Heart left ventricle (tissue), 16 donors: ENCODE measurements around the gene CTSA. TPM values are rescaled to one million over a fixed set of nuclear protein-coding genes. Genes with fewer than 3 reads are reported as not detected.

Source experiments
- ATAC-seq, 4 donors: fragments of 200-7000 bp; cut with Tn5 transposase; one replicate each; pipeline ENCODE4 v1.9.1; 2020 to 2022; ENCODE audit warnings: moderate library complexity in 4 of 4, mild to moderate bottlenecking in 3 of 4, moderate number of reproducible peaks in 1 of 4
- DNase-seq, 5 donors: peaks; one replicate each; pipeline ENCODE4 v3.0.0-alpha.2; 2020
- H3K27ac ChIP-seq, 12 donors: fragments of 200-600 bp; sonication (generic) in 4 of 12; one replicate each; pipeline versions ENCODE4 v1.5.0 to v1.8.0; 2016 to 2022; ENCODE audit warnings: mild to moderate bottlenecking in 2 of 12
- H3K27me3 ChIP-seq, 9 donors: fragments of 200-600 bp; sonication (generic) in 2 of 9; one replicate each; pipeline versions ENCODE4 v1.5.1 to v1.8.0; 2016 to 2022; ENCODE audit warnings: mild to moderate bottlenecking in 3 of 9
- H3K36me3 ChIP-seq, 9 donors: fragments of 200-600 bp; sonication (generic) in 2 of 9; one replicate each; pipeline versions ENCODE4 v1.5.0 to v1.8.0; 2018 to 2022; ENCODE audit warnings: mild to moderate bottlenecking in 2 of 9
- H3K4me1 ChIP-seq, 12 donors: fragments of 200-600 bp; sonication (generic) in 4 of 12; one replicate each; pipeline versions ENCODE4 v1.5.0 to v1.8.0; 2016 to 2022; ENCODE audit warnings: mild to moderate bottlenecking in 3 of 12
- H3K4me3 ChIP-seq, 12 donors: fragments of 200-600 bp; sonication (generic) in 4 of 12; one replicate each; pipeline versions ENCODE4 v1.5.0 to v1.8.0; 2017 to 2022; ENCODE audit warnings: mild to moderate bottlenecking in 9 of 12, moderate library complexity in 4 of 12
- H3K9me3 ChIP-seq, 12 donors: fragments of 200-600 bp; sonication (generic) in 4 of 12; one replicate each; pipeline versions ENCODE4 v1.5.0 to v1.8.0; 2016 to 2022; ENCODE audit warnings: mild to moderate bottlenecking in 1 of 12
- POLR2A ChIP-seq, 2 donors: fragments of 450-650 bp; IDR thresholded peaks; one replicate each; pipeline ENCODE4 v1.6.1; 2017; ENCODE audit warnings: antibody characterized with exemption in 2 of 2, mild to moderate bottlenecking in 2 of 2, moderate library complexity in 2 of 2
- WGBS, 4 donors: extraction: QIAGEN DNeasy Blood & Tissue Kit in 2 of 4; methylation state at CpG; one replicate each; pipeline versions ENCODE4 v1.1.5 to v1.1.7; 2013 to 2018; 5-methylcytosine and 5-hydroxymethylcytosine counted together
- intact Hi-C, 10 donors: fragments of 100-400 bp; cut with DNase I; formaldehyde crosslinking; loops; one replicate each; pipeline versions ENCODE4 v1.11.1 to v1.14.2; 2022
- long read RNA-seq, 3 donors: library from polyadenylated mRNA; unstranded; transcript quantifications; one replicate each; pipeline ENCODE4 v2.0.0, GENCODE V29; 2020 to 2021
- polyA plus RNA-seq, 2 donors: library from polyadenylated mRNA; stranded (reverse); fragments of 200-250 nt; gene quantifications; one replicate each; pipeline ENCODE4 v1.2.3, GENCODE V29; 2013
- total RNA-seq, 9 donors: library from RNA; depleted of rRNA in 2 of 9; stranded (reverse); fragments of >200 nt in 2 of 9; fragmentation: NEBNext Ultra II Directional in 3 of 9; extraction: Animal tissue kit (Norgen Biotek cat#: 25700) in 3 of 9; gene quantifications; one replicate each; pipeline versions ENCODE4 v1.1.0 to v1.2.4, GENCODE V29; 2016 to 2023
- TF ChIP-seq, protein P1 (sequence below), 12 donors: fragments of 200-600 bp; sonication (generic) in 4 of 12; IDR thresholded peaks; one replicate each; pipeline versions ENCODE4 v1.5.0 to v1.8.0; 2018 to 2022; ENCODE audit warnings: antibody characterized with exemption in 12 of 12, mild to moderate bottlenecking in 5 of 12
- donor health status: ischemic (EF 13 %, LVEDD 7.1; RV severe dilation, severe dysfunction).
- donor health status: healthy with polysubstance abuse.
- donor health status: DM: no; HTN: yes; CAD: no.
- donor health status: DM: no; HTN: no; CAD: no.
- donor health status: ischemic (EF 25% LVEDD 6.9; RV normal size, moderate dysfunction).
- donor health status: ischemic (EF 25% LVEDD 5.7; RV mildly dilated, moderate dysfunction).
- donor health status: healthy.
- donor health status: DM: yes; HTN: yes; CAD: no.
- donor health status: ischemic (EF 35%, LVEDD 5.7; RV mildly dilated, moderate dysfunction).
- donor health status: nonischemic (EF 11% LVEDD 7.7; RV severe dilation, severe dysfunction).
- donor health status: DM: yes; HTN: yes; CAD: no.
- donor health status: PGD.
- donor health status: ischemic (EF 29% LVEDD 5.4; RV normal size, mild dysfunction).
- donor health status: nonischemic (EF 23%, LVEDD 6.1; RV moderate dilation, normal function).

CTSA gene
- total RNA-seq (100 to 1,000 TPM in 7 of 9 donors, 10 to 100 TPM in 2; 62.5 to 214 (median 129) TPM), polyA plus RNA-seq (10 to 100 TPM; 77.7 to 92.5 TPM)
- long read RNA-seq, donor 1, transcript CTSA-204 (15 exons, 2,149 nt), result major isoform, 121 of 218 reads
- long read RNA-seq, donor 1, transcript CTSA-203 (14 exons, 1,972 nt), result minor isoform, 18 of 218 reads
- long read RNA-seq, donor 1, transcript CTSA-207 (2 exons, 2,183 nt), result minor isoform, 29 of 218 reads
- long read RNA-seq, donor 1, partial matches to known transcripts, result 44 of 218 reads
- long read RNA-seq, donor 1, other reads (novel, unspliced or antisense), result 3 of 218 reads
- long read RNA-seq, donor 2, transcript CTSA-201 (15 exons, 1,898 nt), result minor isoform, 9 of 282 reads
- long read RNA-seq, donor 2, transcript CTSA-204 (15 exons, 2,149 nt), result major isoform, 219 of 282 reads
- long read RNA-seq, donor 2, transcript CTSA-202 (14 exons, 1,820 nt), result minor isoform, 6 of 282 reads
- long read RNA-seq, donor 2, transcript CTSA-203 (14 exons, 1,972 nt), result minor isoform, 12 of 282 reads
- long read RNA-seq, donor 2, partial matches to known transcripts, result 24 of 282 reads
- long read RNA-seq, donor 2, other reads (novel, unspliced or antisense), result 12 of 282 reads
- long read RNA-seq, donor 3, transcript CTSA-207 (2 exons, 2,183 nt), result minor isoform, 20 of 113 reads
- long read RNA-seq, donor 3, transcript CTSA-201 (15 exons, 1,898 nt), result minor isoform, 6 of 113 reads
- long read RNA-seq, donor 3, transcript CTSA-203 (14 exons, 1,972 nt), result minor isoform, 10 of 113 reads
- long read RNA-seq, donor 3, transcript CTSA-204 (15 exons, 2,149 nt), result major isoform, 51 of 113 reads
- long read RNA-seq, donor 3, partial matches to known transcripts, result 20 of 113 reads
- long read RNA-seq, donor 3, other reads (novel, unspliced or antisense), result 6 of 113 reads

DNA sequence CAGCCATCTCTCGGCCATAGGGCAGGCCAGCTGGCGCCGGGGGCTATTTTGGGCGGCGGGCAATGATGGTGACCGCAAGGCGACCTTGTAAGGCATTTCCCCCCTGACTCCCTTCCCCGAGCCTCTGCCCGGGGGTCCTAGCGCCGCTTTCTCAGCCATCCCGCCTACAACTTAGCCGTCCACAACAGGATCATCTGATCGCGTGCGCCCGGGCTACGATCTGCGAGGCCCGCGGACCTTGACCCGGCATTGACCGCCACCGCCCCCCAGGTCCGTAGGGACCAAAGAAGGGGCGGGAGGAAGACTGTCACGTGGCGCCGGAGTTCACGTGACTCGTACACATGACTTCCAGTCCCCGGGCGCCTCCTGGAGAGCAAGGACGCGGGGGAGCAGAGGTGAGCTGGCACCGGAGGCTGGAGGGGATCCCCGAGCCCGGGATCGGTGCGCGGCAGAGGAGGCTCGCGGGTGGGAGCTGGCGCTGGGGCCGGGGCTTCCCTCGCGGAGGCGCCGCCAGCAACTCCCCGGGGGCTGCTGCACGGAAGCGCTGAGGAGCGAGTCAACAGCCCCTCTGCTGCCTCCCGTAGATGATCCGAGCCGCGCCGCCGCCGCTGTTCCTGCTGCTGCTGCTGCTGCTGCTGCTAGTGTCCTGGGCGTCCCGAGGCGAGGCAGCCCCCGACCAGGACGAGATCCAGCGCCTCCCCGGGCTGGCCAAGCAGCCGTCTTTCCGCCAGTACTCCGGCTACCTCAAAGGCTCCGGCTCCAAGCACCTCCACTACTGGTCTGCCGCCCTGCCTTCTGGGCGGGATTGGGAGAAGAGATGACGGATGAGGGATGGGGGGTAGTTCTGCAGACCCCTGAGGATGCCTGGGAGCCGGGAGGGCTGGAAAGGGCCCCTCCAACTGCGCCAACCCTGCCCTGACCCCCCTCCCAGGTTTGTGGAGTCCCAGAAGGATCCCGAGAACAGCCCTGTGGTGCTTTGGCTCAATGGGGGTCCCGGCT lies at the start of gene CTSA, which contains the start of gene NEURL2:
CTSA (plus strand) TSS at position 351 of the 999 bp plus-strand sequence; CDS start at position 585, 234 bp downstream.
NEURL2 (minus strand) TSS at position 224 of the 999 bp plus-strand sequence; CDS start at position 7, 217 bp downstream.
- no peaks in the 10 kb centered on the region for H3K27me3 ChIP-seq
- H3K27ac ChIP-seq, result peak within 1 kb of the TSS; percentile 74 to 97 (median 90)
- DNase-seq (peak; percentile 93 to 97 (median 95)), ATAC-seq (peak; percentile 77 to 91 (median 86))
- no peaks in the 10 kb centered on the region for H3K9me3 ChIP-seq
- peaks cover 3 to 37% (median 23%) of the 10 kb centered on the region in 12 donors for H3K4me1 ChIP-seq
- intact Hi-C loops, result loop anchor here in 9 of 10 donors (1.0 to 10.0 kb wide), 11 partner anchors 41 to 81 kb away; partner anchors contain the start of genes PCIF1 (in 5 of the 9) and ZNF335 (in 1 of the 9)
- peak in 1 of 2 donors; percentile 68 for TF ChIP-seq POLR2A (IDR thresholded peaks at IDR 0.05)
- TF ChIP-seq, protein P1, sequence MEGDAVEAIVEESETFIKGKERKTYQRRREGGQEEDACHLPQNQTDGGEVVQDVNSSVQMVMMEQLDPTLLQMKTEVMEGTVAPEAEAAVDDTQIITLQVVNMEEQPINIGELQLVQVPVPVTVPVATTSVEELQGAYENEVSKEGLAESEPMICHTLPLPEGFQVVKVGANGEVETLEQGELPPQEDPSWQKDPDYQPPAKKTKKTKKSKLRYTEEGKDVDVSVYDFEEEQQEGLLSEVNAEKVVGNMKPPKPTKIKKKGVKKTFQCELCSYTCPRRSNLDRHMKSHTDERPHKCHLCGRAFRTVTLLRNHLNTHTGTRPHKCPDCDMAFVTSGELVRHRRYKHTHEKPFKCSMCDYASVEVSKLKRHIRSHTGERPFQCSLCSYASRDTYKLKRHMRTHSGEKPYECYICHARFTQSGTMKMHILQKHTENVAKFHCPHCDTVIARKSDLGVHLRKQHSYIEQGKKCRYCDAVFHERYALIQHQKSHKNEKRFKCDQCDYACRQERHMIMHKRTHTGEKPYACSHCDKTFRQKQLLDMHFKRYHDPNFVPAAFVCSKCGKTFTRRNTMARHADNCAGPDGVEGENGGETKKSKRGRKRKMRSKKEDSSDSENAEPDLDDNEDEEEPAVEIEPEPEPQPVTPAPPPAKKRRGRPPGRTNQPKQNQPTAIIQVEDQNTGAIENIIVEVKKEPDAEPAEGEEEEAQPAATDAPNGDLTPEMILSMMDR (IDR thresholded peaks at IDR 0.05), result peak in 2 of 12 donors; percentile 3 to 7
- WGBS, 4 donors, result 1 to 3% (median 1%) methylated on average over 23 to 78 of the region's 78 CpGs
- peak within 1 kb of the TSS; percentile 53 to 98 (median 80) for H3K4me3 ChIP-seq
- H3K36me3 ChIP-seq, result peaks cover 0 to 62% (median 54%) of the 10 kb centered on the region in 9 donors

DNA sequence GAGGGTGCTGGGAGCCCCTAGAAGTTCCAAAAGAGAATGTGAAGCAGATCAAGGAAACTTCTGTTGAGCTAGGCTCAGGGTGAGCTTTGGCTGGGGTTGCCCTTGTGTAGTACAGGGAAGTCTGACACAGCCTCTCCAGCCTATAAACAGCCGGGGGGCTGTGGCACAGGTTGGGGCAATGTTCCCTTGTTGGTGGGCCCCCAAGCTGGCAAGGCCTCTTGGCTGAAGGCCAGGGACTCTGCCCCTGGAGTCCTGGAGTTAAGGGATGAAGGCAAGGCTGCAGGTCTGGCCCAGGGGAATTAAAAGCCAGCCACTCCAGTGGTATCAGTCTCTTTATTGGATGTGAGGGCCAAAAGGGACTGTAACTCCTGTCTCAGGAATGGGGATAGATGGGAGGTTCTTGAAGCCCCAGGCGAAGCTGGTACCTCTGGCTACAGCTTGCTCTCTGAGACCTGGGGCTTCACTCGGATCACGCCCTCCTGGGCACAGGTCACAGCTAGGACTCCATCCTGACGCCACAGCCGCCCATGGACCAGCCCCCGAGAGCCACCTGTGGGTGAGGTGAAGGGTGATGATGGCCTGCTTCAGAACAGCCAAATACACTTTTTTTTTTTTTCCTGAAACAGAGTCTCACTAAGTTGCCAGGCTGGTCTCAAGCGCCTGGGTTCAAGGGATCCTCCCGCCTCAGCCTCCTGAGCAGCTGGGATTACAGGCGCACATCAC lies 49.6 kb upstream of the CTSA start:
- Histone ChIP-seq H3K27me3 (no peaks in the 10 kb centered on the region), H3K27ac (peak overlapping the region in 7 of 12 donors; percentile 11 to 66 (median 38)), H3K9me3 (no peaks in the 10 kb centered on the region), H3K36me3 (peaks cover 0 to 100% (median 80%) of the 10 kb centered on the region in 9 donors), H3K4me3 (no peak overlapping the region), H3K4me1 (peaks cover 0 to 37% (median 25%) of the 10 kb centered on the region in 12 donors)
- ATAC-seq (peak in 3 of 4 donors; percentile 3 to 14 (median 8)), DNase-seq (no peak)
- 81 to 95% (median 91%) methylated on average over 9 to 10 of the region's 10 CpGs for WGBS, 4 donors
- intact Hi-C loops, result no loop called here
- TF ChIP-seq, protein P1 (IDR thresholded peaks at IDR 0.05), result no peak
- no peak for TF ChIP-seq POLR2A (IDR thresholded peaks at IDR 0.05)

DNA sequence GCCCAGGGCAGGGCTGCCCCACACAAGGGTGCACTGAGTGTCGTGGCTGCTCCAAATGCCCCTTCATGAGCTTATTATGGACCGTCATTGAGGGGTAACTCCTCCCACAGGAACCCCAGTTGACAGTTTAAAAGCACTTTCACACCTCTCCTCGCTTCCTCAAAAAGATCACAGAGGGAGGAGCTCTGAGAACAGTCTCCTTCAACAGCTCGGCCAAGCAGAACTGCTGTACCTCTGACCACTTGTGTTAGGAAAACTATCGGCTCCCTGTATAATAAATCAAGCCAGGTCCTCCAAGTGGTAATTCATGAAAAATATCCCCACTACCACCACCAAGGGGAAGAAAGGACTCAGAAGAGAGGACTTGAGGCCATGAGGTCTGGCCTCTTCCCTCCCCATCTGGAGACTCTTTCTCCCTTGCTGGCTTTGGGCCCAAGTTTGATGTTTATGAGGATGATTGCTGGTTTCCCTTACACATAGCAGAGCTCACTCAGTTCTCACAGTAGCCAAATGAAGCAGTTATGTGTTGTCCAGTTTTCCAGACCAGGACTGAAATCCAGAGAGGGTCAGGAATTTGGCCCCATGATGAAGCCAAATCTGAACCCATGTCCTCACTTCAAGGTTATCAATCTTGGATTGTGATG lies 48.8 kb upstream of the CTSA start:
- intact Hi-C loops, result no loop called here
- ATAC-seq, result peak in 3 of 4 donors; percentile 14 to 35 (median 15)
- H3K4me1 ChIP-seq, result peaks cover 0 to 31% (median 19%) of the 10 kb centered on the region in 12 donors

More for the DNA sequence above, 48.8 kb upstream of the CTSA start:
- no peaks in the 10 kb centered on the region for H3K27me3 ChIP-seq
- no peaks in the 10 kb centered on the region for H3K9me3 ChIP-seq
- WGBS, 4 donors, result 45 to 66% (median 59%) methylated on average over 5 of the region's 5 CpGs
- H3K4me3 ChIP-seq, result no peak overlapping the region
- peak overlapping the region in 9 of 12 donors; percentile 11 to 66 (median 29) for H3K27ac ChIP-seq
- no peak for DNase-seq
- peaks cover 0 to 100% (median 84%) of the 10 kb centered on the region in 9 donors for H3K36me3 ChIP-seq
- TF ChIP-seq, protein P1 (IDR thresholded peaks at IDR 0.05), result no peak
- TF ChIP-seq POLR2A (IDR thresholded peaks at IDR 0.05), result no peak
